CD4-positive, alpha-beta T cell treated with Interleukin-15 for 4 hours (primary cell): ENCODE data around the gene OCIAD1.
"Not testable (repeated sequence)": the region's sequence is repeated elsewhere in the genome, so short reads cannot be mapped to it uniquely, and the experiment has no call there.

Source experiments
- DNase-seq: peaks from one replicate; pipeline ENCODE4 v3.0.0-alpha.2; 2020; ENCODE audit warnings: low spot score

OCIAD1 gene

DNA sequence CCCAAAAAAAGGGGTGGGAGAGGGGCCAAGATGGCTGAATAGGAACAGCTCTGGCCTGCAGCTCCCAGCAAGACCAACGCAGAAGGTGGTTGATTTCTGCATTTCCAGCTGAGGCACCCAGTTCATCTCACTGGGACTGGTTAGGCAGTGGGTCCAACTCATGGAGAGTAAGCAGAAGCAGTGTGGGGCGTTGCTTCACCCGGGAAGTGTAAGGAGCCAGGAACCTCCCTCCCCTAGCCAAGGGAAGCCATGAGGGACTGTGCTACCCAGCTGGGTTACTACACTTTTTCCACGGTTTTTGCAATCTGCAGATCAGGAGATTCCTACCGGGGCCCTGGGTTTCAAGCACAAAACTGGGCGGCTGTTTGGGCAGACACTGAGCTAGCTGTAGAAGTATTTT lies 13.9 kb upstream of the OCIAD1 start:
- no peak for DNase-seq

GRCh38 chr4:48821431-48821830 lies 9.5 kb upstream of the OCIAD1 start:
- not testable (repeated sequence) for DNase-seq

DNA sequence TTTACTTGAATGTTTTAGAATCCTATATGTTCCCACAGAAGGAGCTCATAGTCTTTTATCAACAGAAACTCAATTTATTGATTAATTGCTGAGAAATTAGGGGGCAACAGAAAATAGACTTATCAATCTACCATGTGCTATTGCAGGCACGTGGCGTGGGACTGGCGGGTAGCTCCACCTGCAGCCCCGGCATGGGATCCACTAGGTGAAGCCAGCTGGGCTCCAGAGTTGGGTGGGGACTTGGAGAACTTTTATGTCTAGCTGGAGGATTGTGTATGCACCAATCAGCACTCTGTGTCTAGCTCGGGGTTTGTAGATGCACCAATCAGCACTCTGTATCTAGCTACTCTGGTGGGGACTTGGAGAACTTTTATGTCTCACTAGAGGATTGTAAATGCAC lies 3.3 kb upstream of the OCIAD1 start:
- DNase-seq: no peak

DNA sequence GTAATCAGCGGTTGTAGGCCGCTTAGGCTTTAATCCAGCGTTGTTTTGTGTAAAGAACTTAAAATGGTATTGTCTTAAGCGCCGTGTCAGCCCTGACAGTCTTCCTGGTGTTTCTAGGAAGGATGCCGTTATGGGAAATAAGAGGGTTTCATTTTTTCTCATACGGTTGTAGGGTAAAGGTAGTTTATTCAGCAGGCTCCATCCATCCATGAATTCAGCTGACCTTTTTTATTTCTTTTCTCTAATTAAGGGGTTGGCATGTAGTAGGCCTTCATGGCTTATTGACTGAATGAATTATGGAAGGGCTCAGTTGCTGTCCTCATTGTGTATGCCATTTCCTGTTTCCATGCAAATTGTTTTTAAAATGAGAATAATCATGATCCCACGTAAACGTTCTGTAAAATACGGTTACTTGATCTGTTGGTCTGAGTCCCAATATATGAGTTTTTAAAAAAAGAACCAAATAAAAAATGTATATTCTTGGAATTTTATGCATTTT lies 693 bp downstream of the OCIAD1 start:
- DNase-seq: peak; percentile 1

DNA sequence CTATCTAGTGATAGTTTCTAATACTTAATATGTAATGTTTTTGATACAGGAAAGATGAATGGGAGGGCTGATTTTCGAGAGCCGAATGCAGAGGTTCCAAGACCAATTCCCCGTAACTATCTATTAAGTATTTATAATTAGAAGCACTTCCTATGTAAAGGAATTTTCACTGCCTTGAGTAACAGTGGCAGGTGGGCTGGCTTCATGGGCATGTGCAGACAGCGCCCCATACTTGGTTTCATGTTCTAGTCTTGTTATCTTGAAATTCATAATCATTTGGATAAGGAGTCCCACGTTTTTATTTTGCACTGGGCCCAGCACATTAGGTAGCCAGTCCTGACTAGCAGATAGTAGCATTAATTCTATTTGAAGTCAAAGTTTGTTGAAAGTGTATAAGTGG lies 1.7 kb downstream of the OCIAD1 start:
- no peak for DNase-seq

- no peak for DNase-seq
Measured at GRCh38 chr4:48836658-48837057, 5.8 kb downstream of the OCIAD1 start.

- no peak for DNase-seq
Measured at GRCh38 chr4:48841045-48841827, 10.3 kb downstream of the OCIAD1 start.

GRCh38 chr4:48844843-48845242 lies 14.0 kb downstream of the OCIAD1 start:
- no peak for DNase-seq

DNA sequence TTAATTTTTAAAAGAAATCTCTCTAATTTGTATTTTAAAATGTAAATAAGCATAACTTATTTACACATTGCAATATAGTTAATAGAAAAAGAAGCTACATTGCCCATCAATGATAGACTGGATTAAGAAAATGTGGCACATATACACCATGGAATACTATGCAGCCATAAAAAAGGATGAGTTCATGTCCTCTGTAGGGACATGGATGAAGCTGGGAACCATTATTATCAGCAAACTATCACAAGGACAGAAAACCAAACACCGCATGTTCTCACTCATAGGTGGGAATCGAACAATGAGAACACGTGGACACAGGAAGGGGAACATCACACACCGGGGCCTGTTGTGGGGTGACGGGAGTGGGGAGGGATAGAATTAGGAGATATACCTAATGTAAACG lies 17.9 kb downstream of the OCIAD1 start:
- DNase-seq: not testable (repeated sequence)

- DNase-seq: no peak
Measured at GRCh38 chr4:48851651-48852050, 20.8 kb downstream of the OCIAD1 start.

DNA sequence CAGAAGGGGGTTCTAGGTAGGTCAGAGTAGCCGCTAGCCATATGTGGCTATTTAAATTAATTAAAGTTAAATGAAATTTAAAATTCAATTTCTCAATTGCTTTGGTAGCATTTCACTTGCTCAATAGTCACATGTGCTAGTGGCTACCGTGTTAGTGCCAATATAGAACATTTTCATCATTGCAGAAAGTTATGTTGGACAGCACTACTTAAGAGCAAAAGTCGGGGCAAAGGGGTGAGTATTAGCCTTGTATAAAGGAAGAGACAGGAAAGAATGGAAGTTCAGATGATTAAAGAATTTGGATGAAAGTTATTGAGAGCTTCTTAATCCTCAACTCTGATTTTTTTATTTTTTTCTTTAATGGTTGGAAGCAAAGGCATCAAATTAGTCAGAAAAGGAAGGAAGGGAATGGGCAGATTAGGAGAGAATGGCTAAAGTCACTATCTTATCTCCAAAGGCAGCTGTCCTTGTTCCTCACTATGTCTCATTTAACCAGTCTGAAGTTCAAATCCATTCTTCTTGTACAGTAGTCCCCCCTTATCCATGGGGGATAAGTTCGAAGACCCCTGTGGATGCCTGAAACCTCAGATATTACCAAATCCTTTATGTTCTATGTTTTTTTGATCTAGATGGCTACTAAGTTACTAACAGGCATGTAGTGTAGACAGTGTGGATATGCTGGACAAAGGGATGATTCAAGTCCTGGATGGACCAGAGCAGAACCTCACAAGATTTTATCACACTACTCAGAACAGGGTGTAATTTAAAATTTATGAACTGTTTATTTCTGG lies 22.9 kb downstream of the OCIAD1 start:
- DNase-seq: no peak

DNA sequence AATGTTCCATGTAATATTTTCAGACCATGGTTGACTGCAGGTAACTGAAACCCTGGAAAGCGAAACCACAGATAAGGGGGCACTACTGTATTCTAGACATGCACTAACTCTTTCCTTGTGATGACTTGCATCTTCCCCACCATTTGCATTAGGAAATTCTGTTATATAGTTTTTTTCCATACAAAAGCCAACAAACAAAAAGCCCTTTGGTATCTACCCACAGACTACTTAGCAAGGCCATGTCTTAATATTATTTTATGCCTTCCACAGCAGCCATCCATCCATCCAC lies 23.5 kb downstream of the OCIAD1 start:
- no peak for DNase-seq

- no peak for DNase-seq
Measured at GRCh38 chr4:48854982-48855381, 24.1 kb downstream of the OCIAD1 start.

GRCh38 chr4:48858130-48858529 lies 27.2 kb downstream of the OCIAD1 start:
- no peak for DNase-seq

GRCh38 chr4:48862038-48862437 lies 31.1 kb downstream of the OCIAD1 start:
- no peak for DNase-seq

GRCh38 chr4:48862661-48863060 lies 31.8 kb downstream of the OCIAD1 start:
- DNase-seq: no peak

DNA sequence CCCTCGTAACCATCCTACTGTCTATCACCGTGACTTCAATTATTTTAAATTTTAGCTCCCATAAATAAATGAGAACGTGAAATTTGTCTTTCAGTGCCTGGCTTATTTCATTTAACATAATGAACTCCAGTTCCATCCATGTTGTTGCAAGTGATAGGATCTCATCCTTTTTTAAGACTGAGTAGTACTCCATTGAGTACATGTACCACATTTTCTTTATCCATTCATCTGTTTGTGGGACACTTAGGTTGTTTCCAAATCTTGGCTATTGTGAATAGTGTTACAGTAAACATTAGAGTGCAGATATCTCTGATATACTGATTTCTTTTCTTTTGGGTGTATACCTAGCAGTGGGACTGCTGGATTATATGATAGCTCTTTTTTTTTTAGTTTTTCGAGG lies 32.8 kb downstream of the OCIAD1 start:
- no peak for DNase-seq

- DNase-seq: not testable (repeated sequence)
Measured at GRCh38 chr4:48864696-48865095, 33.8 kb downstream of the OCIAD1 start.

DNA sequence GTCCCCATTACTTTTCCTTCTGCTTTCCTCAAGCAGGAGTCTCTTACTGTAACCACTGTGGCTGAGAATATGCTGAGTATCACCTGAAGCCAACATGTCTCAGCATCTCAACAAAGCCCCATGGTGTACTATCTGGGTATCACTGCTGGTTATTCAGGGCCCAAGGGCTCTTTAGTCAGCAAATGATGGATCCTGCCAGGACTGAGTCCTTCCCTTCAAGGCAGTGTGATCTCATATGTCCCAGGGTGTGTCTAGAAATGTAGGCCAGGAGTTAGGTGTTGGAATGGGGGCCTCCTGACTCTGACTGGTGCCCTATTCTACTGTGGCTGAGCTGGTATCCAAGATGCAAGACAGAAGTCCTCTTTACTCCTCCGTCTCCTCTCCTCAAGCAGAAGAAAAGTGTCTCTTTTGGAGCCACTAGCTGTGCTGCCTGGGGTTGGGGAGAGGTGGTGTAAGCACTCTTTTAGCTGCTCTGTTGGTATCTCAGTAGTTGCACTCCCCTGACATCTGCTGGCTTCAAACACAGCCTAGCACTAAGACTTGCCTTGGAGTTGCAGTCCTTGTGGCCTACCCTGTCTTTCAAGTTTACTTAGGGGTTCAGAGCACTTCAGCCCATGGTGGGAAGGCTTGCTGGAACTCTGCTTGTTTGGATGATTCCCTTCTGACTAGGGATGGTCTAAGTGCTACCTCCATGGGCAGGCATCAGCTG lies 47.1 kb downstream of the OCIAD1 start:
- no peak for DNase-seq

DNA sequence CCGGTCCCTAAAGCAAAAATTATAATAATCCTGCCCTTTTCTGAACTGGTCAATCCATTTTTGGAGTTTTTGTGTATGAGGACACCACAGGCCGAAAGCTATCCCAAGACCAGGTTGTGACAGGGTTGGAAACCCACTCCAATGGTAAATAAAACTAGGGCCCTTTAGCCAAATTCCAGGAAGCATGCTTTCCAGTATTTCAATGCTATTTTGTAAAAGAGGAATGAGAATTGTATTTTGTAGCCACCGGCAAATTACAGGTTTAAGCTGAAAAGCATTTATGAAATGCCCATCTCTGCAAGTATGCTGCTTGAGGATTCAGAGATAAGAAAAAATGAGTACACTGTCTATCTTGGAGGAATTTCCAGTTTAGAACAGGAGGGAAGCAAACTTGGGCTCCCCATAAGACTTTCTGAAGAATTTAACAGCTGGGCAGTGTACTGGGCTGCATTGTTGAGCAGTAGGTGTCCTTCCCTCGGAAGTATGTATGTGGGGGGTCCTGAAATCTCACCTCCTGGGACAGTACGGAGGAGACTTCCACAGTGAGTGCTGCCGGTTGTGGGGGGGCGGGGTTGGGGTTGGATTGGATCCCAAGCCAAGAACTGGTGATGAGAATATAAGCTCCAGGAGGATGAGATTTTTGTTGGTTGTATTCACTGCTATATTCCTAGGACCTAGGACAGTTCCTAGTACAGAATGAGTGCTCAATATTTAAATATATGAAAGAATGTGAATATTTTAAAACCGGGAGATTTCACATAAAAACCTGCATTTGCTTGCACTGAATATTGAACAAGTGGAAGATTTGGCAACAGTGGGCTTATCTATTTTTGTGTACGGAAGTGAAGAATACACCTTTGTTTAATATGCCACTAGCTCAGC lies 48.9 kb downstream of the OCIAD1 start:
- DNase-seq: no peak

DNA sequence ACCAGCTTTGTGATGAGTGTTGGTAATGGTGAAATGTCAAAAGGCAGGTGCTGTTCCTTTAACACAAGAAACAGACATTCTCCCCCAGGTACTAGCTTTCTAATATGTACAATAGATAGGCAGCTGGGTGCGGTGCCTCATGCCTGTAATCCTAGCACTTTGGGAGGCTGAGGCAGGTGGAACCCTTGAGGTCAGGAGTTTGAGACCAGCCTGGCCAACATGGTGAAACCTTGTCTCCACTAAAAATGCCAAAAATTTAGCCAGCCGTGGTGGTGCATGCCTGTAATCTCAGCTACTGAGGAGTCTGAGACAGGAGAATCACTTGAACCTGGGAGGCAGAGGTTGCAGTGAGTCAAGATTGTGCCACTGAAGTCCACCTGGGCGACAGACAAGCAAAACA lies 50.8 kb downstream of the OCIAD1 start:
- not testable (repeated sequence) for DNase-seq

DNA sequence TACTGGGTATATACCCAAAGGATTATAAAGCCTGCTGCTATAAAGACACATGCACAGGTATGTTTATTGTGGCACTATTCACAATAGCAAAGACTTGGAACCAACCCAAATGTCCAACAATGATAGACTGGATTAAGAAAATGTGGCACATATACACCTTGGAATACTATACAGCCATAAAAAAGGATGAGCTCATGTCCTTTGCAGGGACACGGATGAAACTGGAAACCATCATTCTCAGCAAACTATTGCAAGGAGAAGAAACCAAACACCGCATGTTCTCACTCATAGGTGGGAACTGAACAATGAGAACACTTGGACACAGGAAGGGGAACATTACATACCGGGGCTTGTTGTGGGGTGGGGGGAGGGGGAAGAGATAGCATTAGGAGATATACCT lies 58.9 kb downstream of the OCIAD1 start:
- DNase-seq: not testable (repeated sequence)
